Activated CD8-positive, alpha-beta memory T cell treated with anti-CD3 and anti-CD28 coated beads, Interleukin-2, amount 50 U/mL, for 4 hours (primary cell): Measurements from ENCODE around the gene SYT9.

Experiments used
- DNase-seq: peaks from one replicate; pipeline ENCODE4 v3.0.0-alpha.2; 2020

SYT9 gene

GRCh38 chr11:7480113-7480512 is 228.4 kb downstream of the SYT9 start:
- no peak for DNase-seq

DNA sequence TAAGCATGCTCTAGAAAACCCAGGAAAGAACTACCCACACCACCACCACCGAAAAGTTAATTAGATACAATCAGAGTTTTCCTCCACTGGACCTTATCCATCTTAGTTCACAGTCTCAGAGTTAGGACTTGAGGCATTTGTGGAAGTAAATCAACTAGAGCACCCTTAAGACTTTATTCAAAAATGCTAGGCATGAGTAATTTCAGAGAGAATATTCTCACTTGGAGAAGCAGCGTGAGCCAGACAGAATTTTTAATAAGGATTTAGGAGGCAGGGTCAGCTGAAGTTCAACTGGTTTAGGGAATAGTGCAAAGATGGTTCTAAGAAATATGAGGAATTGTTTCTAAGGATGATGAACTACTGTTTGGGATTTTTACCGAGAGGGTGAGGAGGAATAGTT is 232.4 kb downstream of the SYT9 start:
- no peak for DNase-seq

- no peak for DNase-seq
Observed at GRCh38 chr11:7484645-7485044, 232.9 kb downstream of the SYT9 start.

DNA sequence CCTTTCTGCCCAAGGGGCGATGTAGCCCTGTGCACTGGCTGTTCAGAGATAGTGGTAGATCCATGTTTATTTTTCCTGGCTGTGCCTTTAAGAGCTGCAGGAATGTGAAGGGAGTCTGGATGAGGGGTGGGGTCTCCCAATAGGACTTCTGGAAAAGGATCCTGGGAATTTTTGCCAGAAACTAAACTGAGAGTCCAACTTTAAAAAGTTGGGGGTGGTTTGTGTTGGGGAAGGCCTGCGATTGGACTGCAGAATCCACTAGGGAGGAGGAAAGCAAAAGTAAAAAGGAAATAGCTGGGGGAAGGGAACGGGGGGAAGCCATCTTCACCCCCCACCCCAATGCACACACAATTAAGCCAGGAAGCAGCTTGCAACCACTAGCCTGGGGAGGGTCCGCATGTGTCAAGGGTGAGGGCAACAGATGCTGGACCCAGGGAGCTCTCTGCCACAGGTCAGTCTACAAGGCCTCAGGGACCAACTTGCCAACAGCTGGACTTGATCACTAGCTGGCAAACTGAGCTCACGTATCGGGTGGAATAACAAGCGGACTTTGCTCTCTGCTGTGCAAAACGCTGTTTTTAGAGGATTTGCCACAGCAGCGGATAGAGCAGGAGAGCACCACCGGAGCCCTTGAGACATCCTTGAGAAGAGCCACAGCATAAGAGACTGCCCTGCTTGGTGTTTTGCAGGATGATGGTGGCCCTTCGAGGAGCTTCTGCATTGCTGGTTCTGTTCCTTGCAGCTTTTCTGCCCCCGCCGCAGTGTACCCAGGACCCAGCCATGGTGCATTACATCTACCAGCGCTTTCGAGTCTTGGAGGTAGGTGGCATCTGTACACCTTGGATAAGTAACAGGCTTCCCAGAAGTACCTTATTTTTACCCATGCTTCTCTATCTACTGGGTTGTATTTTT is 233.7 kb downstream of the SYT9 start, which contains the start of gene OLFML1:
OLFML1 (plus strand) TSS at position 321 of the 912 bp plus-strand sequence; CDS start at position 691, 370 bp downstream.
- DNase-seq, result no peak

DNA sequence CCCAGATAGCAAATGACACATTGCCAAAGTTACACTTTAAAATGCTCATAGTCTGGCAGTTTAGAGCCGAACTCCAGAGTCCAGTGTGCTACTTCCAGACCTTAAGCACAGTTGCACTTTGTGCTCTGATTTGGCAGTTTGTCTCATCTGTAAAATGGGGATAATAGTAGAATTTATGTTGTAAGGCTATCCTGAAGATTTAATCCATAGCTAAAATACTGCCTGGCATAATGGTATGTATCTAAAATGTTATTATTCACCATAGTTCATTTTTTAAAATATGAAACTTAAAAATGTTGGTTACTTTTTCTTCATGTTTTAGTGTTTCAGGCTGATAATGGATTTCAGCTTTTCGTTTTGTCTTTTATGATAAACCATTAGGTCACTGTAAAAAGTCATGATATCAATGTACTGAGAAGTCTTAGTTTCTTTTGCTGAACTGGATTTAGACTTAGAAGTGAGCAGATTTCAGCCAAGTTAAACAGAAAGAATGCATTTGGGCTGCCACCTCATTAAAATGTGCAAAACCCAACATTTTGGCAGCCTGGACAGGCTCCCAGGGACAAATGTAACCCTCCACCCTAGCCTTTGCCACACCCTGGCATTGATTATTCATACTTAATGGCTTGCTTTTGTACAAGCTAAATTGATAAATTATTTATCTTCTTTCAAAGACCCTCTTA is 234.5 kb downstream of the SYT9 start:
- DNase-seq, result no peak

GRCh38 chr11:7486781-7487140 is 235.1 kb downstream of the SYT9 start:
- no peak for DNase-seq

DNA sequence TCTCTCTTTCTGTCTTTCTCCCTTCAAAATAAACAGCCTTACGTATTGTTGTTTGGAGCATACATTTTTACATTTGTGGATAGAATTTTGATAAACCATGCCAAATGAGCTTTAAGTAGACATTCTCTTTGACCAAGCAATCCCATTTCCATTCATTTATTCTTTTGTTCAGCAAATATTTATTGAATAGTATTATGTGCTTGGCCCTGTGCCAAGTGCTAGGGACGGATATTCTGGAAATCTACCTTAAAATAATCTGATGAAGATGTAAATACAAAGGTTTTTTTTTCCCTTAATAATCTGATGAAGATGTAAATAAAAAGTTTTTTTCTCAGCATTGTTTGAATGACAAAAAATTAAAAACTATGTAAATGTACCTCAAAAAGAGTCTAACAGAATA is 235.7 kb downstream of the SYT9 start:
- DNase-seq, result no peak

DNA sequence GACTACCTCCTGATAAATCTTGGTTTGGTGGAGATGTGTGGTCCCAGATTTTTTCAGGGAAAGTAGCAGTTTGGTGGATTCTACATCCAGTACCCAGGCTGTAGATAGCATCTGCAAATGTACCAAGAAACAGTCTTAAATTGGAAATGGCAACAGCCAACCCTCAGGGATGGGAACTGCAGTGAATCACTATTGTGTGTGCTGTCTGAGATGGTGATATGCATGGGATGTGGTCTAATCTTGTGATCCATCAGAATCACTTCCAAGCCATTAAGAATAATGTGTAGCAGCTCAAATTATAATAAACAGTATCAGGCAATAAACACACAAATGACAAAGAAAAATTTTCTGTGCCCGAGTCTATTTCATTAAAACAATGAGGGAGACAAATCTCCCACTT is 237.0 kb downstream of the SYT9 start:
- DNase-seq, result no peak

DNA sequence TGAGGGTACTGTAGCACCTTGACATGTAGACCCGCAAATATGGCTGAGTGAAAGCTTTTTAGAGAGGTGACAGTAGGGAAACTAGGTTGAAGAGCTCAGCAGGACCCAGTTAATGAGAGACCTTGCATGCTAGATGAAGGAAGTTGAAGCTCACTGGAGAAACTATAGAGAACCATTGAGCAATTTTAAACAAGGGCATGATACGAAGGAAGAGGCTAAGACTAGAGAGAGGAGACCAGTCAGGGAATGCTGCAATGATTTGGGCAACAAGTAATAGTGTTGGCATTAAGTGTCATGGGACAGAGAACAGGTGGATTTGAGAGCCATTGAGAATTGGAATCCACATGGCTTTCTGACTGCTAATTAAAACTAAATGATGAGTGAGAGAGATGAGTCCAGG is 237.7 kb downstream of the SYT9 start:
- DNase-seq, result no peak

DNA sequence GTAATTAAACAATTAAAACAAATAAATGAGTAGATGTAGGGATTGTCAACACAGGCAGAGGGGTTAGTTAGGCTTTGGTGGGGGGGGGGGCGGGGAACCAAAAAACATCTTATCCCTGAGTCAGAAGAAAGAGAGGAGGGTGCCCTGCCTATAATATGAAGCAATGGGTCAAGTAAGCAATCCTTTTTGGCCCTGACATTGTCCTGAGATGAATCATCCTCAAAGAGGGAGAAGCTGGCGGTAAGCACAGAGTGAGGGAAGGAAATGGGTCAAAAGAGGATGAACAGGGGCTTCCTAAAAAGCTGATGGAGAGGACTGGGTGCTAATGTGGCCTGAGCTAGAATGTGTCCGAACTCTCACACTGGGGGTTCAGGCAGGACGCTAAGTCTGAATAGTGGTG is 238.3 kb downstream of the SYT9 start:
- DNase-seq, result no peak

DNA sequence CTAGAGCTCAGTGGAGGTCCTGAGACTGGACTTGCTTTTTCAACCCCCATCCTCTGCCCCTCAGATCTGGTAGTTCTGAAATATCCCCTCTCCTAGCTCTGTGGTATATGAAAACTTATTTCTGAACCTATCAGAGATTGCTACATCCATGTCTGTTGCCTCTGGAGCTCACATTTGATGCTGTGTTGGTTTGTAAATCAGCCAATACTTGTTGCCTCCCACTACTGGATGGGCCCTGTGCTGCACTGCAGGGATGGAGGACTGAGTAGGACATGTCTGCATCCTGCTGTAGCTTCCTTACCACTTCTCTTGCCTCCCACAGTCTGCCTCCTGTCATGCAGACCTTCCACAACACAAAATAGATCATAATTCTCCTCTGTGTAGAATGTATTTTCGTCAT is 238.8 kb downstream of the SYT9 start:
- DNase-seq, result no peak

DNA sequence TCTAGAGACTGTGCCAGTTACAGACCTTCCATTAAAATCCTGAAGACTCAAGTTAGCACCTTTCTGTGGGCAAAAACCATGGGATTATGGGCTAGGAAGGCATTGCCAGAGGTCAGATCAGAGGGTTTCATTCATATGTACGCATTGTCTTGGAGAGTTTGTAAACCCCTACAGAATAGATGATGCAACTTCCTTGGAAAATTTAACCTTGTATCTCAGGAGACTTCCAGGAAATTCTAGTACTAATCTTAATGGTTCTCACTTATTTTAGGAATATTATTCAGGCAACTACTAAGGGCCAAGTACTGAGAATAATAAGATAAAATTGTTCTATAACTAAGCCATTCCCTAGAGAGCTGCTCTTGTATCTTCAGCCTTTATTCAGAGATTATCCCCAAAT is 240.5 kb downstream of the SYT9 start:
- no peak for DNase-seq

DNA sequence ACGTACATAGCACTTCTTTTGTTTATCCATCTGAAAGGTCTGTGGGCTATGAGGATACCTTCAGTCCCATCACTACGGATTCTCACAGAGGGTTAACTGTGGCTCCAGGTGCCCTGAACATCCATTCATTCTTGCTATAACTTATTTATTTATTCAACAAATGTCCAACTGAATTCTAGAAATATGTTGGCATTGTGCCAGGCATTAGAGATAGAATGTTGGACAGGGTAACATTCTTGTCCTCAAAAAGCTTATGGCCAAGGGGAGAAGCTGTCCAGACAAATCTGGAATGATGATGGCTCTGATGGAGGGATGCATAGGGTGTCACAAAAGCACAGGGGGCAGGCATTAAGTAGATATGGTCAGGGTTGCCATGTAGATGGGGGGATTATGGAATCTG is 242.0 kb downstream of the SYT9 start:
- DNase-seq, result no peak

DNA sequence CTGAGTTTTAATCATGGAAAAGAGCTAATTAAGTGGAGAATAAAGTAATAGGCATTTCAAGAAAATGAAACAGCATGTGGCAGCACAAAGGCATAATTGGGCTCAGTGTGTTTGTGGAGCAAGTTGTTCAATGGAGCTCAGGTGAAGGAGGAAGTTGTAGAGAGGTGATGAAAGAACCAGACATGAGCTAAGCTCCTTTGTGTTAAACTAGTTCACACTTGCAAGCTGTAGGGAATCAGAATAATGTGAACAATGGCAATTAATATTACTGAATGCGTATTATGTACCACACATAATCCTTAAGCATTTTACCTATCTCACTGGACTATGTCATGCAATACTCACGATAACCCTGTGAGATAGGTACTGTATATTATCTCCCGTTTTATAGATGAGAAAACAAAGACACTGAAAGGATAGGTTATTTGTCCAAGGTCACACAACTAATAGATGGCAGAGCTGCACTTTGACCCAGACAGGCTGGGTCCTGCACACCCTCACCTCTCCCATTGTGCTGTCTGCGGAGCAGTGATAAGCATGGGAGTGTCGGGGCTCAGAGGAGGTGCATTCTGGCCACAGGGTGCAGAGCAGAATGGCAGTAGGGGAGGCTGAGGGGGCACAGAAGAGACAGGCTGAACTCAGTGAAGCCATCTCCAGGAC is 242.5 kb downstream of the SYT9 start:
- DNase-seq, result no peak

DNA sequence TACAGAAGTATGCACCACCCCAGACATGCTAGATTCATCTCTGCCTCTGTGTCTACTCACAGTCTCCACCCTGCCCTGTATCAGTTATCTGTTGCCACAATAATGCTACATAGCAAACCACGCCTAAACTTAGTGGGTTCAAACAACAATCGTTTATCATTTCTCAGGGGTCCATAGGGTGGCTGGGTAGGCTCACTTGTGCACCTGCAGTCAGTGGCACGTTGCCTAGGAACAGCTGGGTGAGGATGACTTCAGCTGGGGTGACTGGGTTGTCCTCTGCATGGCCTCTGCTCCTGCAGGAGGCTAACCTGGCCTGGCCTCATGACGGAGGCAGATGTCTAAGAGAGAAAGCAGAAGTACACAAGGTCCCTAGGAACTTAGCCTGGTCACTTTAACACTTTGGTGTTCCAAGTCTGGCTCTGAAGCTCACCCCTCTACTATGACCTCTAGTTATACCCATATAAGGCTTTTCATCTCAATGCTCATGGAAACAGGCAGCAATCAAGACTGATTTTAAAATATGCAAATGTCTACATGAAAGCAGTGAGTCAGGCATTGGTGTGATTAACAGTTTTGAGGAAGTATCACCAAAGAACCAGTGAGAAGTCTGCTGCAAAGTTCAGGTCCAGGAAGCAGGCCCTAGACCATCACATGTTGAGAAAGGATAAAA is 244.3 kb downstream of the SYT9 start:
- no peak for DNase-seq

DNA sequence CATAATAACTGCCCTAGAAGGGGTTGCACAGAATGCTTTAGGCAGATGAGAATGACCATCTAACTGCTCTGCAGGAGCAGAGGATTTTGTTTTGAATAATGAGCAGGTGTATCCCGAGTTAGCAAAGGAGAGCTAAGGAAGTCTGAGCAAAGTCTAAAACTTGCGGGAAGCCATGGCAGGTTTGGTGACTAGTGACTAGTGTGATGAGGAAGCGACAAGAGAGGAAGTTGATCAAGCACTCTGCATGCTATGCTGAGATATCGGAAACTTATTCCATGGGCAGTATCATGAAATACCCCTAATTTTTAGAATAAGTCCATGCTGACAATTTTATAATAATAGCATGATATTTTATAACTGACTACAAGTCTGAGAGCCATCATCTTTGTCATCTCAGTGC is 246.5 kb downstream of the SYT9 start:
- no peak for DNase-seq

DNA sequence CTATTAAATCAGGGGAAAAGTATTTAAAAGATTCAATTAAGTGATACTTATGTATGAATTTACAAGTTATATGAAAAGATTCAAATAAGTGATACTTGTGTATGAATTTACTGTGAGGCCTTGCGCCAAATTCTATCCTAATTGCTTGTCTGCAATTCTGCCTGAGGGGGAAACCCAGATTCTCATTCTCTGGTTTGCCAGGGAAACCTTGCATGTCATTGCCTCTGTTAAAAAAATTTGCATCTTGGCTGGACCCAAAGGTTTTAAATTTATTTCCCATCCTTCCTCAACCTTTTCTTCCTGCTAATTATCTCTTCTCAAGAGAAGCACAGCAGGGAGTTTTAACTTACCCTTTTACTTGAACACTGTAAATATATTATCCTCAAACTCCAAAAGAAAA is 247.4 kb downstream of the SYT9 start:
- DNase-seq, result no peak

DNA sequence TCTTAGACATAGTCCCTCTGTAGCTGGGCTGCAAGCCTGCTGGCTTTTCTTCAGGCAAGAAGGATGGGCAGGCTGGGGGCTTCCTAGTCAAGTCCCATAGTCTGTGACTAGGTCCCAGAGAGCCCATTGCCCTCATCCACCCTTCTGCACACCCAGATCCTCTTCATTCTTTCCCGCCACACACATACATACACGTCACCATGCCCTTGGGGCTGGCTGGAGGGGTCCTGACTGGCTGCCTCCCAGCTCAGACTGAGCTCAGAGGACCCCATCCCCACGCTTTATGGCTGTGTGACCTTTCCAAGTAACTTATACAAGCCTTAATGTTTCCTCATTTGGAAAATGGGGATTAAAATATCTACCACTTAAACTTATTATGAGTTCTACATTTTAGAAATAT is 248.5 kb downstream of the SYT9 start:
- DNase-seq, result no peak

GRCh38 chr11:7501251-7501650 is 249.5 kb downstream of the SYT9 start:
- DNase-seq, result no peak

GRCh38 chr11:7501894-7502293 is 250.2 kb downstream of the SYT9 start:
- DNase-seq, result no peak

GRCh38 chr11:7506243-7506642 is 254.5 kb downstream of the SYT9 start:
- no peak for DNase-seq

DNA sequence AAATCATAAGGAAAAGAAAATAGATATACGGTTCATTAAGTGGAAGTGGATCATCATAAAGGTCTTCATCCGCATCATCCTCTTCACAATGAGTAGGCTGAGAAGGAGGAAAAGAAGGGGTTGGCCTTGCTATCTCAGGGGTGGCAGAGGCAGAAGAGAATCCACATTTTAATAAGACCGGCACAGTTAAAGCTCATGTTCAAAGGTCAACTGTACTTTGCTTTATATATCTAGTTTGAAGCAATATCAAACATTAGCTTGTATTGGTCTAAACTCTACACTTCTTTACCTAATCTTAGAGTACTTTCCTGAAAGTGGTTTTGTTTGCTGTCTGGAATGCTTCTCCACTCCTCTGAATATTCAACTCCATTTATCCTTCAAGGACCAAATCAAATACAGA is 256.4 kb downstream of the SYT9 start:
- DNase-seq, result no peak

GRCh38 chr11:7509966-7510365 is 258.3 kb downstream of the SYT9 start:
- DNase-seq, result no peak
